HepG2 (cell line): ENCODE results near the gene EFCAB8. TPM values are rescaled to one million over a fixed set of nuclear protein-coding genes. Genes with fewer than 3 reads are reported as not detected.

ENCODE experiments used
- AKAP8 ChIP-seq: sonication (generic); formaldehyde crosslinking; IDR thresholded peaks from 2 replicates; pipeline ENCODE4 v1.5.1; 2020; ENCODE audit warnings: mild to moderate bottlenecking, missing genetic modification reagents
- BHLHE40 ChIP-seq: IDR thresholded peaks from 2 replicates; pipeline ENCODE4 v1.6.1; 2011; ENCODE audit warnings: low read length, improper control_type of control experiment
- FOXA3 ChIP-seq: IDR thresholded peaks from 2 replicates; pipeline ENCODE4 v1.6.1; 2016; ENCODE audit warnings: missing genetic modification reagents, missing compliant biosample characterization
- GZF1 ChIP-seq: sonication (generic); formaldehyde crosslinking; IDR thresholded peaks from 2 replicates; pipeline ENCODE4 v1.5.1; 2020; ENCODE audit warnings: mild to moderate bottlenecking, missing genetic modification reagents
- HIC2 ChIP-seq: sonication (generic); formaldehyde crosslinking; IDR thresholded peaks from 2 replicates; pipeline ENCODE4 v1.9.0; 2022; ENCODE audit warnings: low read depth, missing genetic modification reagents
- JARID2 ChIP-seq: sonication (generic); formaldehyde crosslinking; IDR thresholded peaks from 2 replicates; pipeline ENCODE4 v1.8.1; 2023; ENCODE audit warnings: missing genetic modification reagents, inconsistent platforms; ENCODE audit not compliant: insufficient replicate concordance
- MTERF4 ChIP-seq: sonication (generic); formaldehyde crosslinking; IDR thresholded peaks from 2 replicates; pipeline ENCODE4 v1.8.0; 2023; ENCODE audit warnings: mild to moderate bottlenecking, missing genetic modification reagents
- MTF1 ChIP-seq: sonication (generic); formaldehyde crosslinking; IDR thresholded peaks from 2 replicates; pipeline ENCODE4 v1.5.0; 2020; ENCODE audit warnings: missing genetic modification reagents
- MXI1 ChIP-seq: IDR thresholded peaks from 3 replicates; pipeline ENCODE4 v1.6.1; 2012; ENCODE audit warnings: low read depth, low read length, inconsistent platforms, borderline replicate concordance
- NRL ChIP-seq: sonication (generic); formaldehyde crosslinking; IDR thresholded peaks from 2 replicates; pipeline ENCODE4 v1.5.0; 2020; ENCODE audit warnings: missing genetic modification reagents, mild to moderate bottlenecking, moderate library complexity, borderline replicate concordance
- PCBP2 ChIP-seq: fragments of 200-400 bp; formaldehyde crosslinking; optimal IDR thresholded peaks from 2 replicates; pipeline ENCODE3; 2018; ENCODE audit warnings: low read length, low read depth; ENCODE audit not compliant: poor library complexity, severe bottlenecking
- POLR2AphosphoS5 ChIP-seq: IDR thresholded peaks from 2 replicates; pipeline ENCODE4 v1.6.1; 2012; ENCODE audit warnings: low read depth, low read length
- RELA ChIP-seq: sonication (generic); formaldehyde crosslinking; IDR thresholded peaks from 2 replicates; pipeline ENCODE4 v1.4.0; 2020; ENCODE audit warnings: missing genetic modification reagents
- SCMH1 ChIP-seq: sonication (generic); formaldehyde crosslinking; IDR thresholded peaks from 2 replicates; pipeline ENCODE4 v1.9.0; 2021; ENCODE audit warnings: missing genetic modification reagents, mild to moderate bottlenecking, borderline replicate concordance
- U2AF1 ChIP-seq: fragments of 200-400 bp; formaldehyde crosslinking; optimal IDR thresholded peaks from 2 replicates; pipeline ENCODE3; 2017; ENCODE audit warnings: mild to moderate bottlenecking, low read depth, low read length
- ZKSCAN1 ChIP-seq: fragments of 150-350 bp; IDR thresholded peaks from 2 replicates; pipeline ENCODE4 v1.6.1; 2014; ENCODE audit warnings: low read length
- ZNF350 ChIP-seq: sonication (generic); formaldehyde crosslinking; IDR thresholded peaks from 2 replicates; pipeline ENCODE4 v1.4.0; 2020; ENCODE audit warnings: mild to moderate bottlenecking, low read depth, missing genetic modification reagents, borderline replicate concordance
- ZNF432 ChIP-seq: sonication (generic); formaldehyde crosslinking; IDR thresholded peaks from 2 replicates; pipeline ENCODE4 v1.5.0; 2020; ENCODE audit warnings: missing genetic modification reagents, mild to moderate bottlenecking, borderline replicate concordance
- ZNF530 ChIP-seq: sonication (generic); formaldehyde crosslinking; IDR thresholded peaks from 2 replicates; pipeline ENCODE4 v1.5.0; 2020; ENCODE audit warnings: low read depth, mild to moderate bottlenecking, missing genetic modification reagents
- ZNF549 ChIP-seq: sonication (generic); formaldehyde crosslinking; IDR thresholded peaks from 2 replicates; pipeline ENCODE4 v1.5.0; 2020; ENCODE audit warnings: missing genetic modification reagents
- ZSCAN25 ChIP-seq: sonication (generic); formaldehyde crosslinking; IDR thresholded peaks from 2 replicates; pipeline ENCODE4 v1.8.0; 2022; ENCODE audit warnings: mild to moderate bottlenecking, missing genetic modification reagents
- polyA plus RNA-seq, 8 experiments: library from polyadenylated mRNA; depleted of rRNA in 3 of 8; stranded (reverse) in 7 of 8; unstranded in 1 of 8; fragments of >200 nt; fragmentation: Illumina TruSeq in 4 of 8; extraction: Trizol in 4 of 8; gene quantifications; 2 replicates each; pipeline versions ENCODE4 v1.2.1 to v1.2.3, GENCODE V29; 2011 to 2016; ENCODE audit warnings: low read depth in 4 of 8, missing spikeins in 1 of 8, mixed read lengths in 1 of 8; ENCODE audit not compliant: insufficient read depth in 1 of 8
- total RNA-seq, 5 experiments: library from RNA; depleted of rRNA; stranded (reverse); fragments of >200 nt; fragmentation: Illumina TruSeq; extraction: Trizol; gene quantifications; 2 replicates each; pipeline ENCODE4 v1.2.3, GENCODE V29; 2016; ENCODE audit warnings: low read depth in 1 of 5
- TF ChIP-seq, protein P1 (sequence below): sonication (generic); formaldehyde crosslinking; IDR thresholded peaks from 2 replicates; pipeline ENCODE4 v1.9.0; 2021; ENCODE audit warnings: missing genetic modification reagents, borderline replicate concordance

Gene EFCAB8
- total and polyA plus RNA-seq, 2 of the 13 experiments (the other 11 are each of a cell fraction or from before 2014, with no cell fraction given) = 0.15 to 0.22 TPM

DNA sequence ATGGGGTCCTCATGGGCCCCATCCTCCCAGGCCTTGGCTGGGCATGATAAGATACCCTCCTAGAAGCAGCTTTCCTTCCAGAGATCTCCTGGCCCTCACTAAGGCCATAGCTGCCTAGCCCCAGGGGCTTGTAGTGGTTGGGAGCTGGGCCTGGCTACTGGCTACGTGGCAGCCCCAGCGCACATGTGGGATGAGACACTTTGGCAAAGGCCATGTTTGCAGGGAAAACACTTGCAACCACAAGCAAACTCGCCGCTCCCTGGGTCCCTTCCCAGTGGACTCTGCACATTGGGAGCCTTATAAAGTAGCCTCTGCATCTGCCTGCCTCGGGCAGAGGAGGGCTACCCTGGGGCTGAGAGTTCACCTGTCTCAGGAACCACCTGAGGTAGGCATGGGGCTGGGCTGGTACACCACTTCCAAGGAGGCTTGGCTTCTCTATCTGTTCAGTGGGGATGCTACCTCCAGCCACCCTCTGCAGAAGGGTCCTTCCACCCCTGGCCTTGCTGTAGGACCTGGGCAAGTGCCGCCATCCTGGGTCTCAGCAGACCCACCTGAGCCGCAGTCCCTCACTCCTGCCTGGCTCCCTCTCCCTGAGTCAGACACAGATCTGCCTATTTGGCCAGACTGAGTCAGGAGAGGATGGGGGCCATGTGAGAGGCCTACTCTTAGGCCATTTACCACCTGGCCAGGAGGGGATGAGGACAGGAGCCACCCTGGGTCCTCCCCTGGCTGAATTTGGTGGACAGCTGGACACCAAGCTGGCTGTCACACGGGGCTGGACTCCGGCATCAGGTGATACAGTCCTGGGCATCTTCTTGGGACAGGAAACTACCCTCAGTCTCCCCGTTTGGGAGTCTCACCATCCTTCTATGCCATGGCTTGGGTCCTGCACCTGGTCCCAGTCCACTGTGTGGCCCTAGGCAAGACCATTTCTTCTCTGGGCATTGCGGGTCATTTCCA is 148.9 kb downstream of the EFCAB8 start, which contains the start of gene BPIFB2 (continued):
- TF ChIP-seq FOXA3 (peak; percentile 92), JARID2 (CRISPR knock-in tag) (peak; percentile 90), MTF1 (CRISPR knock-in tag) (no peak), U2AF1 (no peak), POLR2AphosphoS5 (peak; percentile 99), MXI1 (peak; percentile 76; the same call in 2 of the 3 replicates), MTERF4 (CRISPR knock-in tag) (no peak), ZNF350 (peak; percentile 97), HIC2 (CRISPR knock-in tag) (peak; percentile 83), ZNF432 (CRISPR knock-in tag) (peak; percentile 91; the same call in 1 of the 2 replicates), PCBP2 (no peak), RELA (CRISPR knock-in tag) (no peak), ZNF549 (CRISPR knock-in tag) (no peak), ZNF530 (peak; percentile 26; the same call in 1 of the 2 replicates), AKAP8 (CRISPR knock-in tag) (peak; percentile 88), NRL (CRISPR knock-in tag) (peak; percentile 87), ZKSCAN1 (no peak; the same call in 1 of the 2 replicates), GZF1 (no peak), SCMH1 (CRISPR knock-in tag) (no peak), ZSCAN25 (CRISPR knock-in tag) (peak; percentile 91), BHLHE40 (peak; percentile 93)
- TF ChIP-seq, protein P1, sequence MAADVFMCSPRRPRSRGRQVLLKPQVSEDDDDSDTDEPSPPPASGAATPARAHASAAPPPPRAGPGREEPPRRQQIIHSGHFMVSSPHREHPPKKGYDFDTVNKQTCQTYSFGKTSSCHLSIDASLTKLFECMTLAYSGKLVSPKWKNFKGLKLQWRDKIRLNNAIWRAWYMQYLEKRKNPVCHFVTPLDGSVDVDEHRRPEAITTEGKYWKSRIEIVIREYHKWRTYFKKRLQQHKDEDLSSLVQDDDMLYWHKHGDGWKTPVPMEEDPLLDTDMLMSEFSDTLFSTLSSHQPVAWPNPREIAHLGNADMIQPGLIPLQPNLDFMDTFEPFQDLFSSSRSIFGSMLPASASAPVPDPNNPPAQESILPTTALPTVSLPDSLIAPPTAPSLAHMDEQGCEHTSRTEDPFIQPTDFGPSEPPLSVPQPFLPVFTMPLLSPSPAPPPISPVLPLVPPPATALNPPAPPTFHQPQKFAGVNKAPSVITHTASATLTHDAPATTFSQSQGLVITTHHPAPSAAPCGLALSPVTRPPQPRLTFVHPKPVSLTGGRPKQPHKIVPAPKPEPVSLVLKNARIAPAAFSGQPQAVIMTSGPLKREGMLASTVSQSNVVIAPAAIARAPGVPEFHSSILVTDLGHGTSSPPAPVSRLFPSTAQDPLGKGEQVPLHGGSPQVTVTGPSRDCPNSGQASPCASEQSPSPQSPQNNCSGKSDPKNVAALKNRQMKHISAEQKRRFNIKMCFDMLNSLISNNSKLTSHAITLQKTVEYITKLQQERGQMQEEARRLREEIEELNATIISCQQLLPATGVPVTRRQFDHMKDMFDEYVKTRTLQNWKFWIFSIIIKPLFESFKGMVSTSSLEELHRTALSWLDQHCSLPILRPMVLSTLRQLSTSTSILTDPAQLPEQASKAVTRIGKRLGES = no peak
